OCI-LY3 (cell line): ENCODE data around the gene PLA2G4D.

Experiments
- H2AFZ ChIP-seq: fragments of 200-600, 300-600 bp; shearing (Covaris generic); 2 replicates; pipeline ENCODE4 v1.6.0; 2014; ENCODE audit warnings: antibody characterized with exemption, low read depth, low read length
- H3K27ac ChIP-seq: fragments of 200-600, 300-600 bp; sonication (generic); 2 replicates; pipeline ENCODE4 v1.5.1; 2014; ENCODE audit warnings: mild to moderate bottlenecking, low read length, moderate library complexity, mixed read lengths
- H3K27me3 ChIP-seq: fragments of 200-600, 300-600 bp; sonication (generic); 2 replicates; pipeline ENCODE4 v1.6.1; 2014; ENCODE audit warnings: low read depth, low read length, mixed read lengths
- H3K36me3 ChIP-seq: fragments of 200-600, 300-600 bp; sonication (generic); replicated peaks from 2 replicates; pipeline ENCODE3; 2014; ENCODE audit warnings: low read depth, low read length, mixed read lengths
- H3K4me1 ChIP-seq: fragments of 300-600, 200-600 bp; sonication (generic); 2 replicates; pipeline ENCODE4 v1.6.1; 2014; ENCODE audit warnings: low read length, mixed read lengths
- H3K4me2 ChIP-seq: fragments of 200-600, 300-600 bp; sonication (generic); 2 replicates; pipeline ENCODE4 v1.6.1; 2014; ENCODE audit warnings: low read length, mixed read lengths
- H3K4me3 ChIP-seq: fragments of 300-600, 200-600 bp; sonication (generic); 2 replicates; pipeline ENCODE4 v1.5.1; 2014; ENCODE audit warnings: antibody characterized with exemption, mild to moderate bottlenecking, low read length, moderate library complexity
- H3K79me2 ChIP-seq: fragments of 300-600, 200-600 bp; shearing (Covaris generic); 2 replicates; pipeline ENCODE4 v1.6.1; 2014; ENCODE audit warnings: mild to moderate bottlenecking, low read length, mixed read lengths
- H3K9ac ChIP-seq: fragments of 300-600, 200-600 bp; shearing (Covaris generic); 2 replicates; pipeline ENCODE4 v1.6.0; 2014; ENCODE audit warnings: mild to moderate bottlenecking, low read length, moderate library complexity
- H3K9me3 ChIP-seq: fragments of 200-600, 300-600 bp; shearing (Covaris generic); 2 replicates; pipeline ENCODE4 v1.6.1; 2014; ENCODE audit warnings: low read length, mixed read lengths; ENCODE audit not compliant: insufficient read depth
- H4K20me1 ChIP-seq: fragments of 200-600, 300-600 bp; sonication (generic); 2 replicates; pipeline ENCODE4 v1.6.1; 2016; ENCODE audit warnings: low read length, mixed read lengths; ENCODE audit not compliant: insufficient read depth
- EZH2phosphoT487 ChIP-seq: fragments of 200-600 bp; shearing (Covaris generic); IDR thresholded peaks from 2 replicates; pipeline ENCODE4 v1.6.1; 2018; ENCODE audit warnings: antibody characterized with exemption, mixed run types, low read depth
- TF ChIP-seq, protein P1 (sequence below): fragments of 200-600, 300-600 bp; sonication (generic); IDR thresholded peaks from 2 replicates; pipeline ENCODE4 v1.5.1; 2014; ENCODE audit warnings: antibody characterized with exemption, low read length, low read depth

Gene PLA2G4D

DNA sequence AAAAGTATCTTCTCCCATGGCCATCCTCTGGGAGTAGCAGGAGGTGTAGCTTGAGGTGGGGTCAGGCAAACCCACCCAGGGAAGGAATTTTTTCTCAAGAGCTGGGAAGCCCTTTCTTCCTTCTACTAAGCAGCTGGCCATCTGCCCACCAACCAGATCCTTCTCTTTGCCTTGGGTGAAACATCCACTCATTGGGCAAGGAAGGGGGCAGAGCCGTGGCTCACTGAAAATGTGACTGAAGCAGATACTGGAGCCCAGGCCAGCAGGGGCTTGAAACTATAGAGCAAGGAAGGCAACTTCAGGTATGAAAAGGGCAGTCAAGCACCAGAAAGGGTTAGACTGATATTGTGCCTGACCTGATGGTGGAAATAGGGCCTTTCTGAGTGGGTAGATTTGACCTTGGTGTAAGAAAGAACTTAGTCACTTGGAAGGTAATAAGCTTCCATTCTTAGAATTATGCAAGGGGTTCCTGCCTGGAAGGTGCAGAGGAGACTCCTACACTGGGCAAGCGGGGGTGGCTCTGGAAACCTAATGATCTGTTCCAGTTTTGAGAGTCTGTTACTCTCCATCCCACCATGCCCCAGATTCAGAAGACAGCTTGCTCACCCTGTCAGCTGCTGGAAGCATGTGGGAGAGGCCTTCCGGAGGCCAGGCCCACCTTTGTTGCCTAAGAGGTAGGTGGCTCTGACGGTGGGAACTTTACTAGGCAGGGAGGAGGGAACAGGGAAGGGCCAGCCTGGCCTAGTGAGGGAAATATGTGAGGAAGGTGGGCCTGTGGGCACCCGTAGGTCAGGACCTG lies 51.6 kb downstream of the PLA2G4D start:
- H3K36me3 ChIP-seq, result no peaks in the 10 kb centered on the region
- no peak overlapping the region for H3K9ac ChIP-seq
- H3K9me3 ChIP-seq, result no peaks in the 10 kb centered on the region
- no peaks in the 10 kb centered on the region for H3K27me3 ChIP-seq
- H3K4me1 ChIP-seq, result peaks cover 2% of the 10 kb centered on the region; the same call in 1 of the 2 replicates
- no peak overlapping the region for H3K4me3 ChIP-seq
- no peak overlapping the region for H3K4me2 ChIP-seq
- H3K79me2 ChIP-seq, result no peaks in the 10 kb centered on the region
- TF ChIP-seq, protein P1, sequence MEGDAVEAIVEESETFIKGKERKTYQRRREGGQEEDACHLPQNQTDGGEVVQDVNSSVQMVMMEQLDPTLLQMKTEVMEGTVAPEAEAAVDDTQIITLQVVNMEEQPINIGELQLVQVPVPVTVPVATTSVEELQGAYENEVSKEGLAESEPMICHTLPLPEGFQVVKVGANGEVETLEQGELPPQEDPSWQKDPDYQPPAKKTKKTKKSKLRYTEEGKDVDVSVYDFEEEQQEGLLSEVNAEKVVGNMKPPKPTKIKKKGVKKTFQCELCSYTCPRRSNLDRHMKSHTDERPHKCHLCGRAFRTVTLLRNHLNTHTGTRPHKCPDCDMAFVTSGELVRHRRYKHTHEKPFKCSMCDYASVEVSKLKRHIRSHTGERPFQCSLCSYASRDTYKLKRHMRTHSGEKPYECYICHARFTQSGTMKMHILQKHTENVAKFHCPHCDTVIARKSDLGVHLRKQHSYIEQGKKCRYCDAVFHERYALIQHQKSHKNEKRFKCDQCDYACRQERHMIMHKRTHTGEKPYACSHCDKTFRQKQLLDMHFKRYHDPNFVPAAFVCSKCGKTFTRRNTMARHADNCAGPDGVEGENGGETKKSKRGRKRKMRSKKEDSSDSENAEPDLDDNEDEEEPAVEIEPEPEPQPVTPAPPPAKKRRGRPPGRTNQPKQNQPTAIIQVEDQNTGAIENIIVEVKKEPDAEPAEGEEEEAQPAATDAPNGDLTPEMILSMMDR, result no peak
- TF ChIP-seq EZH2phosphoT487, result no peak
- no peaks in the 10 kb centered on the region for H4K20me1 ChIP-seq
- H3K27ac ChIP-seq, result no peak overlapping the region
- H2AFZ ChIP-seq, result no peak overlapping the region

DNA sequence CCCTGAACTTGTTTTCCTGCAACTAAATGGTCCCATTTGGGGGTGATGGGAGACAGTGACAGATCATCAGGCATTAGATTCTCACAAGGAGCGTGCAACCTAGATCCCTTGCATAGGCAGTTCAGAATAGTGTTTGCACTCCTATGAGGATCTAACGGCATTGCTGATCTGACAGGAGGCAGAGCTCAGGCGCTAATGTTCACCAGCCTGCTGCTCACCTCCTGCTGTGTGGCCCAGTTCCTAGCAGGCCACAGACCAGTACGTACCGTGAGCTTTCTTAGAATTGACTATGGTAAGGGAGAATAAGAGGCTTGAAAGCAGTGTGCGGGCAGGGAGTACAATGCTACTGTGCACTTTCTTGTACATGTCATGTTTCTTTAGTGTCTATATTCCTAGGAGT lies 56.0 kb downstream of the PLA2G4D start:
- Histone ChIP-seq H3K27ac (no peak overlapping the region), H4K20me1 (no peaks in the 10 kb centered on the region)

DNA sequence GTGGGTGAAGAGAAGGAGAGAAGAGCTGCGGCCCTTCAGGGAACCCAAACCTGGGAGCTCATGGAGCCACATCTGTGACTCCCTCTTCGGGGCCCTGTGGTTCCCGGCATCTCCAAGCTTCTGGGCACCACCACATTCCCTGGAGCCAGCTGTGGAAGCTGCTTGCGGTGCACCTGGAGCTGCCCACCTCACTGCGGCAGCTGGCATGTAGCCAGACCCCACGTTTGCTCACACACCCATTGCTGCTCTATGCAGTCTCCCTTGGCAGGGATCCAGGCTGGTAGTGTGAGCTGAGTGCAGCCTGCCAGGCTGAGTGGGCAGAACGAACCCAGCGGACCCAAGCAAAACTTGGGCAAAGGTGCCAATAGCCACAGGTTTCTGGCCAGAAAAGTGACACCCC lies 56.7 kb downstream of the PLA2G4D start:
- no peaks in the 10 kb centered on the region for H4K20me1 ChIP-seq
- H3K4me2 ChIP-seq, result no peak overlapping the region
- H3K36me3 ChIP-seq, result no peaks in the 10 kb centered on the region
- H3K9me3 ChIP-seq, result no peaks in the 10 kb centered on the region
- H3K4me1 ChIP-seq, result peaks cover 41% of the 10 kb centered on the region
- no peaks in the 10 kb centered on the region for H3K27me3 ChIP-seq
- H2AFZ ChIP-seq, result no peak overlapping the region
- H3K27ac ChIP-seq, result no peak overlapping the region
- H3K4me3 ChIP-seq, result no peak overlapping the region
- no peaks in the 10 kb centered on the region for H3K79me2 ChIP-seq
- TF ChIP-seq EZH2phosphoT487, result no peak
- no peak overlapping the region for H3K9ac ChIP-seq

More for the DNA sequence above, 56.0 kb downstream of the PLA2G4D start:
- Histone ChIP-seq H3K36me3 (no peaks in the 10 kb centered on the region), H3K9me3 (no peaks in the 10 kb centered on the region), H3K4me1 (peaks cover 34% of the 10 kb centered on the region), H3K9ac (no peak overlapping the region), H2AFZ (no peak overlapping the region), H3K4me2 (no peak overlapping the region), H3K79me2 (no peaks in the 10 kb centered on the region), H3K4me3 (no peak overlapping the region), H3K27me3 (no peaks in the 10 kb centered on the region)
- TF ChIP-seq, protein P1, result no peak
- no peak for TF ChIP-seq EZH2phosphoT487

DNA sequence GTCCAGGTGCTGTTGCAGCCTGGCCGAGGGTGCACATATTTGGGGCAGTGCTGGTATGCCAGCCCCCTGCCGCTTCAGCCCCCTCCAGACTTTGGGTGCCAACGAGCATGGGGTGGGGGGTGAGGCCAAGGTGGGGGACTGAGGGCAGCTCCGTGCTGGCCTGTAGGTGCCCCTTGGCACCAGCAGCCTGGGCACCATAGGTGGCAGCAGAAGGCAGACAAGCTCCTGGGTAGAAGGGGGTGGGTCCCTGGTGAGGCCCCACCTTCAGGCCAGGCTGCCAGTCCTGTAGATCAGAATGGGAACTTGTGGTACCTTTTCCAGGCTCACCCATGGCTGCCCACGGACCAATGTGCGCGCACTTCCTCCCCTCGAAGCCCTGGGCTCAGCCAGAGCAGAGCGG lies 57.4 kb downstream of the PLA2G4D start:
- Histone ChIP-seq H3K9me3 (0 out of 2 replicates have a peak, but pooled peaks cover 3% of the 10 kb centered on the region), H2AFZ (no peak overlapping the region), H3K4me3 (no peak overlapping the region), H3K27ac (no peak overlapping the region), H3K27me3 (no peaks in the 10 kb centered on the region), H3K79me2 (no peaks in the 10 kb centered on the region), H4K20me1 (no peaks in the 10 kb centered on the region), H3K4me2 (no peak overlapping the region), H3K36me3 (no peaks in the 10 kb centered on the region), H3K4me1 (peaks cover 48% of the 10 kb centered on the region), H3K9ac (no peak overlapping the region)
- TF ChIP-seq, protein P1, result no peak
- no peak for TF ChIP-seq EZH2phosphoT487
